Bone marrow (tissue), 2 donors: ENCODE measurements around the gene CELF6.

Experiments
- DNase-seq, 2 donors: peaks; one replicate each; lab custom pipeline; 2025; lab: John Stamatoyannopoulos, UW

CELF6 gene

GRCh38 chr15:72319985-72320671, at the start of gene CELF6:
TSS of gene CELF6 (minus strand) at chr15:72320157. CDS start at chr15:72319874, 283 bp downstream.
- DNase-seq: peak in 1 of 2 donors; percentile 77

- DNase-seq: peak; percentile 6 to 7
These were observed 48.9 kb upstream of the CELF6 start for GRCh38 chr15:72368899-72369298.

GRCh38 chr15:72368325-72368724, 48.4 kb upstream of the CELF6 start:
- DNase-seq: peak in 1 of 2 donors; percentile 25

GRCh38 chr15:72365844-72366243, 45.9 kb upstream of the CELF6 start:
- peak in 1 of 2 donors; percentile 68 for DNase-seq

- no peak for DNase-seq
These were observed 41.2 kb upstream of the CELF6 start for GRCh38 chr15:72361176-72361575.

GRCh38 chr15:72358650-72359171, 38.8 kb upstream of the CELF6 start:
- DNase-seq: no peak

- DNase-seq: no peak
These were observed 38.2 kb upstream of the CELF6 start for GRCh38 chr15:72358121-72358520.

- no peak for DNase-seq
These were observed 34.5 kb upstream of the CELF6 start for GRCh38 chr15:72354496-72354895.

- DNase-seq: no peak
These were observed 33.3 kb upstream of the CELF6 start for GRCh38 chr15:72353266-72353665.

- no peak for DNase-seq
These were observed 25.8 kb upstream of the CELF6 start for GRCh38 chr15:72345806-72346205.

GRCh38 chr15:72345280-72345679, 25.3 kb upstream of the CELF6 start:
- DNase-seq: no peak

GRCh38 chr15:72344602-72345001, 24.6 kb upstream of the CELF6 start:
- DNase-seq: no peak

GRCh38 chr15:72342385-72342784, 22.4 kb upstream of the CELF6 start:
- peak in 1 of 2 donors; percentile 28 for DNase-seq

GRCh38 chr15:72341361-72341760, 21.4 kb upstream of the CELF6 start:
- DNase-seq: no peak

GRCh38 chr15:72340366-72340765, 20.4 kb upstream of the CELF6 start:
- no peak for DNase-seq

- DNase-seq: peak in 1 of 2 donors; percentile 54
These were observed 19.8 kb upstream of the CELF6 start for GRCh38 chr15:72339777-72340177.

- no peak for DNase-seq
These were observed 18.8 kb upstream of the CELF6 start for GRCh38 chr15:72338617-72339321.

- DNase-seq: no peak
These were observed 18.2 kb upstream of the CELF6 start for GRCh38 chr15:72338148-72338547.

GRCh38 chr15:72334842-72335241, 14.9 kb upstream of the CELF6 start:
- DNase-seq: no peak

- DNase-seq: no peak
These were observed 11.1 kb upstream of the CELF6 start for GRCh38 chr15:72331021-72331420.

GRCh38 chr15:72323752-72324151, 3.8 kb upstream of the CELF6 start:
- DNase-seq: no peak

GRCh38 chr15:72319360-72319984, 485 bp downstream of the CELF6 start:
- no peak for DNase-seq

- DNase-seq: no peak
These were observed 1.5 kb downstream of the CELF6 start for GRCh38 chr15:72318408-72318942.
